SJCRH30 (cell line): ENCODE measurements around the gene CD70. TPM values are rescaled to one million over a fixed set of nuclear protein-coding genes. Genes with fewer than 3 reads are reported as not detected.
"Not testable (repeated sequence)": the region's sequence is repeated elsewhere in the genome, so short reads cannot be mapped to it uniquely, and the experiment has no call there.

ENCODE experiments used
- DNase-seq, 2 experiments: peaks; one replicate each; pipeline ENCODE4 v3.0.0-alpha.2; 2015 to 2020
- H3K27ac ChIP-seq: fragments of 250-450 bp; sonication (Bioruptor Pico); 2 replicates; pipeline ENCODE4 v1.5.1; 2020; ENCODE audit warnings: mild to moderate bottlenecking, moderate library complexity
- H3K27me3 ChIP-seq: fragments of 250-450 bp; sonication (Bioruptor Pico); 2 replicates; pipeline ENCODE4 v1.5.1; 2020; ENCODE audit warnings: mild to moderate bottlenecking, moderate library complexity
- H3K36me3 ChIP-seq: fragments of 250-450 bp; sonication (Bioruptor Pico); 2 replicates; pipeline ENCODE4 v1.5.1; 2020; ENCODE audit warnings: mild to moderate bottlenecking, moderate library complexity
- H3K4me1 ChIP-seq: fragments of 250-450 bp; sonication (Bioruptor Pico); 2 replicates; pipeline ENCODE4 v1.5.1; 2020; ENCODE audit warnings: mild to moderate bottlenecking, moderate library complexity
- H3K4me3 ChIP-seq: fragments of 250-450 bp; sonication (Bioruptor Pico); 2 replicates; pipeline ENCODE4 v1.5.1; 2020; ENCODE audit warnings: mild to moderate bottlenecking, moderate library complexity
- H3K9me3 ChIP-seq: fragments of 250-450 bp; sonication (Bioruptor Pico); replicated peaks from 2 replicates; pipeline ENCODE4 v1.5.1; 2020; ENCODE audit warnings: mild to moderate bottlenecking, moderate library complexity
- total RNA-seq: library from RNA; depleted of rRNA; stranded (reverse); fragments of >200 nt; shearing (Covaris generic); gene quantifications from 2 replicates; pipeline ENCODE4 v1.2.3, GENCODE V29; 2014; rRNA removed

CD70 gene
- not detected in 2 replicates for total RNA-seq

- Histone ChIP-seq H3K4me1 (no peaks in the 10 kb centered on the region), H3K9me3 (no peaks in the 10 kb centered on the region), H3K36me3 (no peaks in the 10 kb centered on the region), H3K4me3 (no peak within 1 kb of the TSS), H3K27me3 (0 out of 2 replicates have a peak, but pooled peaks cover 2% of the 10 kb centered on the region), H3K27ac (no peak within 1 kb of the TSS)
- DNase-seq: no peak
These were observed at the start of gene CD70 for GRCh38 chr19:6590827-6591319. TSS of gene CD70 (minus strand) at chr19:6591150. CDS start at chr19:6591002, 148 bp downstream.

- H3K36me3 ChIP-seq, DNase-seq, H3K27ac ChIP-seq, H3K4me3 ChIP-seq, H3K4me1 ChIP-seq, H3K27me3 ChIP-seq, H3K9me3 ChIP-seq: not testable (repeated sequence)
These were observed 49.4 kb upstream of the CD70 start for GRCh38 chr19:6640333-6640732.

GRCh38 chr19:6639439-6639838, 48.5 kb upstream of the CD70 start:
- Histone ChIP-seq H3K27ac (no peak overlapping the region), H3K4me3 (no peak overlapping the region), H3K36me3 (no peaks in the 10 kb centered on the region), H3K4me1 (no peaks in the 10 kb centered on the region), H3K27me3 (no peaks in the 10 kb centered on the region), H3K9me3 (no peaks in the 10 kb centered on the region)
- DNase-seq: no peak

- not testable (repeated sequence) for H3K36me3 ChIP-seq
These were observed 42.5 kb upstream of the CD70 start for GRCh38 chr19:6633456-6633813.

GRCh38 chr19:6632747-6633455, 42.0 kb upstream of the CD70 start:
- DNase-seq: peak; percentile 54 to 65
- not testable (repeated sequence) for H3K4me1 ChIP-seq, H3K27ac ChIP-seq, H3K9me3 ChIP-seq, H3K4me3 ChIP-seq, H3K36me3 ChIP-seq, H3K27me3 ChIP-seq

More at GRCh38 chr19:6633456-6633813, 42.5 kb upstream of the CD70 start:
- H3K4me1 ChIP-seq, DNase-seq, H3K27ac ChIP-seq, H3K4me3 ChIP-seq, H3K9me3 ChIP-seq, H3K27me3 ChIP-seq: not testable (repeated sequence)

- Histone ChIP-seq H3K9me3 (0 out of 2 replicates have a peak, but pooled peaks cover 3% of the 10 kb centered on the region), H3K4me3 (no peak overlapping the region), H3K4me1 (no peaks in the 10 kb centered on the region), H3K36me3 (no peaks in the 10 kb centered on the region), H3K27ac (no peak overlapping the region), H3K27me3 (no peaks in the 10 kb centered on the region)
- peak; percentile 63 to 82 for DNase-seq
These were observed 41.2 kb upstream of the CD70 start for GRCh38 chr19:6632002-6632621.

GRCh38 chr19:6626764-6627163, 35.8 kb upstream of the CD70 start:
- Histone ChIP-seq H3K9me3 (no peaks in the 10 kb centered on the region), H3K27me3 (no peaks in the 10 kb centered on the region), H3K4me1 (no peaks in the 10 kb centered on the region), H3K27ac (no peak overlapping the region), H3K4me3 (no peak overlapping the region), H3K36me3 (no peaks in the 10 kb centered on the region)
- no peak for DNase-seq

GRCh38 chr19:6617374-6617773, 26.4 kb upstream of the CD70 start:
- no peak for DNase-seq
- Histone ChIP-seq H3K27me3 (no peaks in the 10 kb centered on the region), H3K9me3 (no peaks in the 10 kb centered on the region), H3K36me3 (no peaks in the 10 kb centered on the region), H3K4me3 (no peak overlapping the region), H3K27ac (no peak overlapping the region), H3K4me1 (no peaks in the 10 kb centered on the region)

GRCh38 chr19:6616011-6616410, 25.1 kb upstream of the CD70 start:
- Histone ChIP-seq H3K4me1 (no peaks in the 10 kb centered on the region), H3K27me3 (no peaks in the 10 kb centered on the region), H3K36me3 (no peaks in the 10 kb centered on the region), H3K27ac (no peak overlapping the region), H3K9me3 (no peaks in the 10 kb centered on the region), H3K4me3 (no peak overlapping the region)
- DNase-seq: no peak

GRCh38 chr19:6613711-6614110, 22.8 kb upstream of the CD70 start:
- Histone ChIP-seq H3K27ac (no peak overlapping the region), H3K9me3 (no peaks in the 10 kb centered on the region), H3K4me1 (no peaks in the 10 kb centered on the region), H3K36me3 (no peaks in the 10 kb centered on the region), H3K4me3 (no peak overlapping the region), H3K27me3 (no peaks in the 10 kb centered on the region)
- no peak for DNase-seq

GRCh38 chr19:6610934-6611852, 20.2 kb upstream of the CD70 start:
- H3K27me3 ChIP-seq: no peaks in the 10 kb centered on the region
- H3K27ac ChIP-seq: no peak overlapping the region
- DNase-seq: no peak
- H3K9me3 ChIP-seq: no peaks in the 10 kb centered on the region
- no peak overlapping the region for H3K4me3 ChIP-seq
- no peaks in the 10 kb centered on the region for H3K36me3 ChIP-seq
- H3K4me1 ChIP-seq: no peaks in the 10 kb centered on the region

- DNase-seq: no peak
- Histone ChIP-seq H3K4me1 (no peaks in the 10 kb centered on the region), H3K27ac (no peak overlapping the region), H3K4me3 (no peak overlapping the region), H3K9me3 (no peaks in the 10 kb centered on the region), H3K27me3 (no peaks in the 10 kb centered on the region), H3K36me3 (no peaks in the 10 kb centered on the region)
These were observed 18.0 kb upstream of the CD70 start for GRCh38 chr19:6608940-6609339.

GRCh38 chr19:6608146-6608545, 17.2 kb upstream of the CD70 start:
- not testable (repeated sequence) for H3K27me3 ChIP-seq, DNase-seq, H3K4me3 ChIP-seq, H3K36me3 ChIP-seq, H3K4me1 ChIP-seq, H3K9me3 ChIP-seq, H3K27ac ChIP-seq

- H3K9me3 ChIP-seq, H3K4me3 ChIP-seq, H3K27me3 ChIP-seq, DNase-seq, H3K4me1 ChIP-seq, H3K36me3 ChIP-seq, H3K27ac ChIP-seq: not testable (repeated sequence)
These were observed 15.5 kb upstream of the CD70 start for GRCh38 chr19:6606276-6607070.
